GM12873 (cell line): ENCODE data around the gene DNASE2B.

ENCODE experiments used
- CTCF ChIP-seq: IDR thresholded peaks from 2 replicates; pipeline ENCODE4 v1.5.1; 2012; ENCODE audit warnings: low read depth, mild to moderate bottlenecking, moderate library complexity, low read length, control low read depth; ENCODE audit not compliant: insufficient read depth; ENCODE audit errors: missing control alignments

Gene DNASE2B

GRCh38 chr1:84376000-84376910, 22.0 kb upstream of the DNASE2B start:
- no peak for TF ChIP-seq CTCF

GRCh38 chr1:84377480-84378095, 20.7 kb upstream of the DNASE2B start:
- TF ChIP-seq CTCF = no peak

- no peak for TF ChIP-seq CTCF
Observed at GRCh38 chr1:84379138-84379916, 19.0 kb upstream of the DNASE2B start.

- TF ChIP-seq CTCF = no peak
Observed at GRCh38 chr1:84379917-84380180, 18.4 kb upstream of the DNASE2B start.

- TF ChIP-seq CTCF = no peak
Observed at GRCh38 chr1:84382127-84382526, 16.2 kb upstream of the DNASE2B start.

- no peak for TF ChIP-seq CTCF
Observed at GRCh38 chr1:84385347-84385746, 12.9 kb upstream of the DNASE2B start.

- no peak for TF ChIP-seq CTCF
Observed at GRCh38 chr1:84386716-84387479, 11.4 kb upstream of the DNASE2B start.
